IMR-90 (cell line): ENCODE data around the gene SALL2. TPM values are rescaled to one million over a fixed set of nuclear protein-coding genes. Genes with fewer than 3 reads are reported as not detected.

ENCODE experiments used
- ATAC-seq: fragments of 200-7000 bp; cut with Tn5 transposase; 2 replicates; pipeline ENCODE4 v1.9.1; 2020; ENCODE audit warnings: low read depth, mild to moderate bottlenecking, moderate library complexity
- BruUV-seq: library from RNA; stranded (reverse); fragments of 400-500 nt; replicated peaks from 2 replicates; lab custom pipeline; 2021; lab: Mats Ljungman, UMichigan
- CTCF ChIA-PET: fragments of 300-600 bp; formaldehyde crosslinking; extraction: SDS; loops from one replicate; lab custom pipeline; 2021; ENCODE audit warnings: antibody characterized with exemption; lab: Yijun Ruan, JAX
- POLR2A ChIA-PET: fragments of 300-600 bp; sonication (Branson Sonifier 250); formaldehyde crosslinking; loops from one replicate; lab custom pipeline; 2022; ENCODE audit warnings: antibody characterized with exemption; ENCODE audit not compliant: unreplicated experiment; lab: Charles Lee
- DNase-seq: peaks from one replicate; pipeline ENCODE4 v3.0.0; 2013
- H2AFZ ChIP-seq: replicated peaks from 2 replicates; pipeline ENCODE3; 2013; ENCODE audit warnings: low read length, mild to moderate bottlenecking; ENCODE audit not compliant: poor library complexity
- H2AK5ac ChIP-seq: 2 replicates; pipeline ENCODE4 v1.6.1; 2013; ENCODE audit warnings: low read depth, low read length, inconsistent platforms
- H2AK9ac ChIP-seq: replicated peaks from 2 replicates; pipeline ENCODE3; 2013; ENCODE audit warnings: mild to moderate bottlenecking, low read depth, low read length, moderate library complexity; ENCODE audit not compliant: poor library complexity
- H2BK120ac ChIP-seq: 2 replicates; pipeline ENCODE4 v1.6.1; 2013; ENCODE audit warnings: low read depth, low read length, inconsistent platforms
- H2BK15ac ChIP-seq: 3 replicates; pipeline ENCODE4 v1.6.1; 2013; ENCODE audit warnings: low read depth, low read length, inconsistent platforms
- H2BK20ac ChIP-seq: 2 replicates; pipeline ENCODE4 v1.6.1; 2013; ENCODE audit warnings: low read depth, mild to moderate bottlenecking, inconsistent platforms, low read length, moderate library complexity
- H2BK5ac ChIP-seq: 2 replicates; pipeline ENCODE4 v1.6.1; 2013; ENCODE audit warnings: mild to moderate bottlenecking, low read depth, low read length, inconsistent platforms; ENCODE audit not compliant: poor library complexity, severe bottlenecking
- H3K14ac ChIP-seq: replicated peaks from 2 replicates; pipeline ENCODE4 v1.6.1; 2013; ENCODE audit warnings: low read depth, low read length, inconsistent platforms
- H3K18ac ChIP-seq: 2 replicates; pipeline ENCODE4 v1.6.1; 2013; ENCODE audit warnings: low read depth, low read length, control low read depth
- H3K23ac ChIP-seq: 2 replicates; pipeline ENCODE4 v1.6.1; 2013; ENCODE audit warnings: low read depth, low read length, inconsistent platforms
- H3K27ac ChIP-seq: 2 replicates; pipeline ENCODE4 v1.5.1; 2013; ENCODE audit warnings: mild to moderate bottlenecking, control low read depth, low read length; ENCODE audit not compliant: insufficient read depth
- H3K27me3 ChIP-seq: 2 replicates; pipeline ENCODE4 v1.6.1; 2013; ENCODE audit warnings: low read length; ENCODE audit not compliant: control insufficient read depth, insufficient read depth
- H3K36me3 ChIP-seq: 2 replicates; pipeline ENCODE4 v1.6.1; 2013; ENCODE audit warnings: low read length, mixed read lengths; ENCODE audit not compliant: control insufficient read depth, insufficient read depth
- H3K4ac ChIP-seq: 2 replicates; pipeline ENCODE4 v1.6.1; 2013; ENCODE audit warnings: low read depth, low read length, inconsistent platforms
- H3K4me1 ChIP-seq: 2 replicates; pipeline ENCODE4 v1.6.1; 2013; ENCODE audit warnings: low read length, mixed read lengths; ENCODE audit not compliant: control insufficient read depth, insufficient read depth
- H3K4me2 ChIP-seq: 2 replicates; pipeline ENCODE4 v1.6.1; 2013; ENCODE audit warnings: low read depth, mild to moderate bottlenecking, control low read depth, low read length, moderate library complexity
- H3K4me3 ChIP-seq: 2 replicates; pipeline ENCODE4 v1.5.1; 2013; ENCODE audit warnings: low read depth, mild to moderate bottlenecking, control low read depth, low read length, moderate library complexity; ENCODE audit not compliant: insufficient read depth
- H3K56ac ChIP-seq: 2 replicates; pipeline ENCODE4 v1.6.1; 2013; ENCODE audit warnings: low read length, inconsistent platforms; ENCODE audit not compliant: insufficient read depth; ENCODE audit errors: extremely low read depth
- H3K79me1 ChIP-seq, 2 experiments: 2 replicates each; pipeline ENCODE4 v1.6.1; 2013; ENCODE audit warnings: low read length in 2 of 2, inconsistent platforms in 1 of 2, low read depth in 1 of 2
- H3K9ac ChIP-seq: 2 replicates; pipeline ENCODE4 v1.6.1; 2013; ENCODE audit warnings: low read depth, low read length, control low read depth
- H3K9me1 ChIP-seq: 2 replicates; pipeline ENCODE4 v1.6.1; 2013; ENCODE audit warnings: low read length, inconsistent platforms; ENCODE audit not compliant: insufficient read depth
- H3K9me3 ChIP-seq: 2 replicates; pipeline ENCODE4 v1.6.1; 2013; ENCODE audit warnings: low read length; ENCODE audit not compliant: control insufficient read depth, insufficient read depth
- H4K20me1 ChIP-seq: 2 replicates; pipeline ENCODE4 v1.6.1; 2013; ENCODE audit warnings: low read length, inconsistent platforms; ENCODE audit not compliant: insufficient read depth
- H4K5ac ChIP-seq: 2 replicates; pipeline ENCODE4 v1.6.1; 2013; ENCODE audit warnings: mild to moderate bottlenecking, low read depth, low read length, control low read depth
- H4K8ac ChIP-seq, 2 experiments: 2 replicates each; pipeline ENCODE4 v1.6.1; 2013; ENCODE audit warnings: low read depth in 2 of 2, low read length in 2 of 2, control low read depth in 1 of 2, inconsistent platforms in 1 of 2
- H4K91ac ChIP-seq: 2 replicates; pipeline ENCODE4 v1.6.1; 2013; ENCODE audit warnings: low read depth, low read length, inconsistent platforms; ENCODE audit not compliant: insufficient read depth
- BHLHE40 ChIP-seq: fragments of 150-350 bp; IDR thresholded peaks from 2 replicates; pipeline ENCODE4 v1.6.1; 2016; ENCODE audit warnings: mild to moderate bottlenecking, low read depth, low read length
- CEBPB ChIP-seq: IDR thresholded peaks from 2 replicates; pipeline ENCODE4 v1.6.1; 2012; ENCODE audit warnings: low read depth, low read length, improper control_type of control experiment
- MXI1 ChIP-seq: IDR thresholded peaks from 2 replicates; pipeline ENCODE4 v1.6.1; 2012; ENCODE audit warnings: low read depth, mild to moderate bottlenecking, low read length, moderate library complexity, borderline replicate concordance
- NFE2L2 ChIP-seq: fragments of 150-350 bp; IDR thresholded peaks from 2 replicates; pipeline ENCODE4 v1.6.1; 2016; ENCODE audit warnings: low read depth, mild to moderate bottlenecking, low read length
- RAD21 ChIP-seq: IDR thresholded peaks from 2 replicates; pipeline ENCODE4 v1.6.1; 2012; ENCODE audit warnings: low read length, improper control_type of control experiment
- SMC3 ChIP-seq: fragments of 150-350 bp; IDR thresholded peaks from 2 replicates; pipeline ENCODE4 v1.6.1; 2016; ENCODE audit warnings: low read depth, mild to moderate bottlenecking, antibody characterized with exemption, low read length, moderate library complexity
- WGBS, 2 experiments: methylation state at CpG; one replicate each; pipeline versions ENCODE4 v1.1.5 to v1.1.7; 2013; ENCODE audit warnings: missing lambda C conversion rate in 2 of 2; ENCODE audit not compliant: insufficient read length in 1 of 2; ENCODE audit errors: extremely low coverage in 2 of 2; 5-methylcytosine and 5-hydroxymethylcytosine counted together
- dilution Hi-C: fragments of 300-500 bp; cut with HindIII; formaldehyde crosslinking; loops from one replicate; pipeline ENCODE4 v1.14.3; 2018; ENCODE audit warnings: low sequenced_read_pairs; ENCODE audit not compliant: unreplicated experiment
- in situ Hi-C: fragments of 300-500 bp; cut with MboI; formaldehyde crosslinking; loops from 3 replicates; pipeline ENCODE4 v1.14.3; 2019; ENCODE audit warnings: low sequenced_read_pairs, inconsistent platforms, mixed read lengths
- intact Hi-C: fragments of 100-400 bp; cut with micrococcal nuclease; formaldehyde crosslinking; loops from 2 replicates; pipeline ENCODE4 v1.10.0; 2022
- polyA plus RNA-seq, 3 experiments: library from polyadenylated mRNA; depleted of rRNA; stranded (reverse); fragments of >200 nt; gene quantifications; 2 replicates each; pipeline ENCODE4 v1.2.3, GENCODE V29; 2012; ENCODE audit warnings: low replicate concordance in 1 of 3
- total RNA-seq: library from RNA; depleted of rRNA; stranded (reverse); fragments of >200 nt; gene quantifications from 2 replicates; pipeline ENCODE4 v1.2.3, GENCODE V29; 2012
- TF ChIP-seq, protein P1 (sequence below): conservative IDR thresholded peaks from 2 replicates; pipeline ENCODE4 v1.5.1; 2012; ENCODE audit warnings: mild to moderate bottlenecking, low read depth, low read length, improper control_type of control experiment

The SALL2 gene
- total and polyA plus RNA-seq, 2 of the 4 experiments (the other 2 are of a cell fraction) = 2.9 to 10.1 TPM

DNA sequence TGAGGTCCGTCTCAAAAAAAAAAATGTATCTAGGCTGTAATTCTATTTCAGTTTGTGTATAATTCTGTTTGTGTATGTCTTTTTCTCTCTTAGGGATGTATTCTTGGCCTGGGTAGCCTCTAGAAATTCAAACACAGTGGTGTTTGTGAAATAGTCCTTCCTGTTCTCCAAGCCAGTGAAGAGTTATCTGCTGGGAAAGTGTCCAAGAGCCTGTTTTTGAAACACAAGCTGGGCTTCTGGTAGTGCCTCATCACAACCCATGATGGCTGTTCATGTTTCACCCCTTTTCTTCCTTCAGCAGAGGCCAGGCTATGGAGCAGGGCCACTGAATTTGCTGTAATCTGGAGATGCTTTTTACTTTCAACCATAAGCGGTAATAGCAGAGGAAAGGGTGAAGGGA lies 29.7 kb downstream of the SALL2 start:
- no peak overlapping the region for H2BK120ac ChIP-seq
- H3K4me1 ChIP-seq = peaks cover 6% of the 10 kb centered on the region
- in situ Hi-C loops = loop anchor here (5.0 kb wide), 1 partner anchor 56 kb away; no protein-coding TSS in a partner anchor
- H3K14ac ChIP-seq = no peak overlapping the region
- H3K4me3 ChIP-seq = no peak overlapping the region
- ChIA-PET POLR2A (no interaction called here), CTCF (no interaction called here)
- no peak overlapping the region for H2BK15ac ChIP-seq
- DNase-seq (peak; percentile 80), ATAC-seq (peak; percentile 65)
- intact Hi-C loops = no loop called here
- dilution Hi-C loops = no loop called here
- no peak overlapping the region for H3K18ac ChIP-seq
- no peak overlapping the region for H2AFZ ChIP-seq
- no peak overlapping the region for H2AK5ac ChIP-seq
- H3K56ac ChIP-seq = no peak overlapping the region
- no peak overlapping the region for H3K23ac ChIP-seq
- no peak overlapping the region for H4K91ac ChIP-seq
- BruUV-seq = no TSS peak
- H2BK20ac ChIP-seq = no peak overlapping the region
- no peak overlapping the region for H3K4ac ChIP-seq
- no peak overlapping the region; the same call in 1 of the 2 replicates for H3K4me2 ChIP-seq
- no peaks in the 10 kb centered on the region for H4K20me1 ChIP-seq
- peak overlapping the region; percentile 42 for H2BK5ac ChIP-seq
- no peak overlapping the region for H4K8ac ChIP-seq
- TF ChIP-seq MXI1 (no peak), NFE2L2 (no peak), CEBPB (no peak), RAD21 (no peak), SMC3 (no peak), BHLHE40 (no peak)
- TF ChIP-seq, protein P1, sequence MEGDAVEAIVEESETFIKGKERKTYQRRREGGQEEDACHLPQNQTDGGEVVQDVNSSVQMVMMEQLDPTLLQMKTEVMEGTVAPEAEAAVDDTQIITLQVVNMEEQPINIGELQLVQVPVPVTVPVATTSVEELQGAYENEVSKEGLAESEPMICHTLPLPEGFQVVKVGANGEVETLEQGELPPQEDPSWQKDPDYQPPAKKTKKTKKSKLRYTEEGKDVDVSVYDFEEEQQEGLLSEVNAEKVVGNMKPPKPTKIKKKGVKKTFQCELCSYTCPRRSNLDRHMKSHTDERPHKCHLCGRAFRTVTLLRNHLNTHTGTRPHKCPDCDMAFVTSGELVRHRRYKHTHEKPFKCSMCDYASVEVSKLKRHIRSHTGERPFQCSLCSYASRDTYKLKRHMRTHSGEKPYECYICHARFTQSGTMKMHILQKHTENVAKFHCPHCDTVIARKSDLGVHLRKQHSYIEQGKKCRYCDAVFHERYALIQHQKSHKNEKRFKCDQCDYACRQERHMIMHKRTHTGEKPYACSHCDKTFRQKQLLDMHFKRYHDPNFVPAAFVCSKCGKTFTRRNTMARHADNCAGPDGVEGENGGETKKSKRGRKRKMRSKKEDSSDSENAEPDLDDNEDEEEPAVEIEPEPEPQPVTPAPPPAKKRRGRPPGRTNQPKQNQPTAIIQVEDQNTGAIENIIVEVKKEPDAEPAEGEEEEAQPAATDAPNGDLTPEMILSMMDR = no peak
- WGBS, 2 experiments = 60% methylated on average over 1 of the region's 2 CpGs; no CpG with 5 or more reads in 1 of the 2 experiments
- H2AK9ac ChIP-seq = no peak overlapping the region
- H3K9me1 ChIP-seq = peaks cover 3% of the 10 kb centered on the region; the same call in 1 of the 2 replicates
- peaks cover 4 to 9% of the 10 kb centered on the region in 2 experiments; a peak in 2 of 4 replicates for H3K79me1 ChIP-seq
- H3K9ac ChIP-seq = no peak overlapping the region
- H3K36me3 ChIP-seq = peaks cover 48% of the 10 kb centered on the region
- no peaks in the 10 kb centered on the region for H3K27me3 ChIP-seq
- peak overlapping the region; percentile 69; the same call in 1 of the 2 replicates for H3K27ac ChIP-seq
- no peak overlapping the region for H4K5ac ChIP-seq
- no peaks in the 10 kb centered on the region for H3K9me3 ChIP-seq
